T-cell (primary cell): ENCODE data around the gene MMP25. TPM values are rescaled to one million over a fixed set of nuclear protein-coding genes. Genes with fewer than 3 reads are reported as not detected.
A peak's percentile ranks its signal among the peaks of the same experiment; 100 is the strongest.

Source experiments
- ATAC-seq, 4 experiments: fragments of 200-7000 bp in 3 of 4; fragments of 150-1000 bp in 1 of 4; cut with Tn5 transposase; replicated peaks in 1 of 4; 1 replicate in 3 of 4; 2 replicates in 1 of 4; pipeline ENCODE4 v1.10.0; 2021; ENCODE audit warnings: moderate library complexity in 3 of 4, mild to moderate bottlenecking in 2 of 4, moderate number of reproducible peaks in 1 of 4
- CTCF ChIA-PET, 2 donors: fragments of 300-600 bp; sonication (Branson Sonifier 250); formaldehyde crosslinking; loops; one replicate each; lab custom pipeline; 2022; ENCODE audit warnings: antibody characterized with exemption in 2 of 2; lab: Charles Lee
- POLR2A ChIA-PET, 2 donors: fragments of 300-600 bp; sonication (Branson Sonifier 250); formaldehyde crosslinking; loops; one replicate each; lab custom pipeline; 2022; ENCODE audit warnings: antibody characterized with exemption in 2 of 2; lab: Charles Lee
- DNase-seq, 35 experiments: peaks; one replicate each; pipeline versions ENCODE4 v3.0.0 to v3.0.0-alpha.2; 2013 to 2023
- H3K27ac ChIP-seq: one replicate; pipeline ENCODE4 v1.5.1; 2013; ENCODE audit warnings: low read length
- H3K27me3 ChIP-seq, 2 experiments: replicated peaks in 1 of 2; 1 replicate in 1 of 2; 2 replicates in 1 of 2; pipeline versions ENCODE4 v1.6.1 to v1.7.0; 2013; ENCODE audit warnings: low read length in 1 of 2, mixed read lengths in 1 of 2; ENCODE audit not compliant: control insufficient read depth in 2 of 2, insufficient read depth in 2 of 2; ENCODE audit errors: extremely low read depth in 1 of 2
- H3K36me3 ChIP-seq, 2 donors: 1 replicate in 1 of 2; 2 replicates in 1 of 2; pipeline versions ENCODE4 v1.6.1 to v1.7.0; 2013; ENCODE audit warnings: low read length in 1 of 2; ENCODE audit not compliant: control insufficient read depth in 2 of 2, insufficient read depth in 1 of 2; ENCODE audit errors: extremely low read depth in 1 of 2
- H3K4me1 ChIP-seq, 2 experiments: 1 replicate in 1 of 2; 2 replicates in 1 of 2; pipeline versions ENCODE4 v1.6.1 to v1.7.0; 2013; ENCODE audit warnings: low read length in 2 of 2, mixed read lengths in 1 of 2; ENCODE audit not compliant: insufficient read depth in 2 of 2, control insufficient read depth in 1 of 2; ENCODE audit errors: extremely low read depth in 1 of 2
- H3K4me3 ChIP-seq, 2 donors: 1 replicate in 1 of 2; 2 replicates in 1 of 2; pipeline versions ENCODE4 v1.5.1 to v1.7.0; 2013; ENCODE audit warnings: mild to moderate bottlenecking in 2 of 2, low read length in 1 of 2, moderate library complexity in 1 of 2; ENCODE audit not compliant: control insufficient read depth in 1 of 2; ENCODE audit errors: extremely low read depth in 1 of 2
- H3K9me3 ChIP-seq: 2 replicates; pipeline ENCODE4 v1.7.0; 2013
- H3K27ac Mint-ChIP-seq, 2 donors: one replicate each; pipeline ENCODE4 v1.8.0; 2020 to 2021; ENCODE audit warnings: mild to moderate bottlenecking in 2 of 2, mixed read lengths in 2 of 2
- H3K27me3 Mint-ChIP-seq, 2 donors: one replicate each; pipeline ENCODE4 v1.8.0; 2021 to 2022; ENCODE audit warnings: mixed read lengths in 2 of 2
- H3K36me3 Mint-ChIP-seq: one replicate; pipeline ENCODE4 v1.8.0; 2021; ENCODE audit warnings: mixed read lengths
- H3K4me1 Mint-ChIP-seq, 3 donors: one replicate each; pipeline ENCODE4 v1.8.0; 2020 to 2022; ENCODE audit warnings: mixed read lengths in 3 of 3, mild to moderate bottlenecking in 1 of 3
- H3K4me3 Mint-ChIP-seq, 3 donors: one replicate each; pipeline ENCODE4 v1.8.0; 2020 to 2022; ENCODE audit warnings: mild to moderate bottlenecking in 3 of 3, mixed read lengths in 3 of 3, moderate library complexity in 3 of 3
- H3K9me3 Mint-ChIP-seq, 3 donors: one replicate each; pipeline ENCODE4 v1.8.0; 2020 to 2022; ENCODE audit warnings: mixed read lengths in 3 of 3
- WGBS: methylation state at CpG from one replicate; pipeline ENCODE4 v1.1.5; 2013; ENCODE audit warnings: missing lambda C conversion rate; ENCODE audit not compliant: insufficient coverage; 5-methylcytosine and 5-hydroxymethylcytosine counted together
- total RNA-seq, 35 experiments: library from RNA in 6 of 35; stranded (reverse) in 6 of 35; fragments of 120-200 nt in 1 of 35; gene quantifications; one replicate each; pipeline versions ENCODE4 v1.2.1 to v1.2.4 and lab custom pipeline; 2013 to 2026

Gene MMP25, protein sequence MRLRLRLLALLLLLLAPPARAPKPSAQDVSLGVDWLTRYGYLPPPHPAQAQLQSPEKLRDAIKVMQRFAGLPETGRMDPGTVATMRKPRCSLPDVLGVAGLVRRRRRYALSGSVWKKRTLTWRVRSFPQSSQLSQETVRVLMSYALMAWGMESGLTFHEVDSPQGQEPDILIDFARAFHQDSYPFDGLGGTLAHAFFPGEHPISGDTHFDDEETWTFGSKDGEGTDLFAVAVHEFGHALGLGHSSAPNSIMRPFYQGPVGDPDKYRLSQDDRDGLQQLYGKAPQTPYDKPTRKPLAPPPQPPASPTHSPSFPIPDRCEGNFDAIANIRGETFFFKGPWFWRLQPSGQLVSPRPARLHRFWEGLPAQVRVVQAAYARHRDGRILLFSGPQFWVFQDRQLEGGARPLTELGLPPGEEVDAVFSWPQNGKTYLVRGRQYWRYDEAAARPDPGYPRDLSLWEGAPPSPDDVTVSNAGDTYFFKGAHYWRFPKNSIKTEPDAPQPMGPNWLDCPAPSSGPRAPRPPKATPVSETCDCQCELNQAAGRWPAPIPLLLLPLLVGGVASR
- total RNA-seq (1 to 10 TPM; 1.6 to 9.6 (median 4.1) TPM), total RNA-seq (lab: John Stamatoyannopoulos, UW) (0.59 to 7.4 (median 1.5) reads per million in 29 experiments)
- total RNA-seq (2013) = 0.96 TPM

GRCh38 chr16:3045758-3046640 lies at the start of gene MMP25:
Gene MMP25, plus strand, starts transcription at chr16:3046561. Its CDS starts 357 bp downstream, at chr16:3046918.
- H3K4me3 ChIP-seq = peak within 1 kb of the TSS; percentile 42 to 78
- CTCF ChIA-PET = interaction anchor here in 1 of 2 donors (1.6 kb wide), 1 partner anchor 14 kb away, joined by 6 read pairs; no protein-coding TSS in a partner anchor
- no peaks in the 10 kb centered on the region for H3K9me3 Mint-ChIP-seq
- H3K4me1 ChIP-seq = peaks cover 0 to 36% of the 10 kb centered on the region in 2 experiments
- no peak within 1 kb of the TSS for H3K27ac ChIP-seq
- H3K36me3 ChIP-seq = no peaks in the 10 kb centered on the region
- H3K4me1 Mint-ChIP-seq = peaks cover 13 to 33% (median 28%) of the 10 kb centered on the region in 3 donors
- DNase-seq (peak in 1 of 35 experiments; percentile 24), ATAC-seq (peak; percentile 36 to 46 (median 36))
- H3K27me3 Mint-ChIP-seq = peaks cover 18 to 41% of the 10 kb centered on the region in 2 donors
- WGBS = 1% methylated on average over 67 of the region's 86 CpGs
- H3K4me3 Mint-ChIP-seq = peak within 1 kb of the TSS; percentile 73 to 77 (median 76)
- no peaks in the 10 kb centered on the region for H3K9me3 ChIP-seq
- peaks cover 3 to 80% of the 10 kb centered on the region in 2 experiments for H3K27me3 ChIP-seq
- POLR2A ChIA-PET = interaction anchor here in 1 of 2 donors (0.6 kb wide), 1 partner anchor 10 kb away, joined by 5 read pairs; no protein-coding TSS in a partner anchor
- H3K36me3 Mint-ChIP-seq = no peaks in the 10 kb centered on the region
- H3K27ac Mint-ChIP-seq = peak within 1 kb of the TSS in 1 of 2 donors; percentile 67

DNA sequence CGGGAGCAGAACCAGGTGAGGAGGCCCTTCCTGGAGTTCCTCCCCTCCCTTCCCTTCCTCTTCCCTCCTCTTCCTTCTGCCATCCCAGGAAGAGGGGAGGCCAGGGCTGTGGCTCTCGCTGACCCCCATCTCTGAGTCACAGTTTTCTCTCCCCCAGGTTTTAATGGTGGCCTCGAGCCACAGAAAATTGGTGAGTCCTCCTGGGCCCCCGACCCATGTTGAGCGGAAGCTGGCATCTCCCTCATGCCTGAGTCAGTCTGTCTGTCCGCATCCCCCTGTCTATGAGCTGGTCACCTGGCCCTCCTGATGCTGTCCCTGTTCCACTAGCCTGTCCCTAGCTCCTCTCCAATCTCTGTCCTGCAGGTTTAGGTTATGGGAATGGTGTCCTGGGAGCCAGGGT lies 46.4 kb upstream of the MMP25 start:
- Mint-ChIP-seq H3K4me3 (no peak overlapping the region), H3K9me3 (no peaks in the 10 kb centered on the region), H3K4me1 (peaks cover 0 to 4% (median 4%) of the 10 kb centered on the region in 3 donors), H3K27me3 (peaks cover 3 to 11% of the 10 kb centered on the region in 2 donors), H3K36me3 (no peaks in the 10 kb centered on the region), H3K27ac (no peak overlapping the region)
- DNase-seq (no peak), ATAC-seq (no peak)
- H3K27me3 ChIP-seq = peaks cover 0 to 47% of the 10 kb centered on the region in 2 experiments
- POLR2A ChIA-PET = no interaction called here
- no peaks in the 10 kb centered on the region for H3K36me3 ChIP-seq
- no peak overlapping the region for H3K27ac ChIP-seq
- CTCF ChIA-PET = no interaction called here
- H3K4me3 ChIP-seq = no peak overlapping the region
- WGBS = 80% methylated on average over 3 of the region's 6 CpGs
- no peaks in the 10 kb centered on the region for H3K9me3 ChIP-seq
- peaks cover 0 to 7% of the 10 kb centered on the region in 2 experiments for H3K4me1 ChIP-seq

DNA sequence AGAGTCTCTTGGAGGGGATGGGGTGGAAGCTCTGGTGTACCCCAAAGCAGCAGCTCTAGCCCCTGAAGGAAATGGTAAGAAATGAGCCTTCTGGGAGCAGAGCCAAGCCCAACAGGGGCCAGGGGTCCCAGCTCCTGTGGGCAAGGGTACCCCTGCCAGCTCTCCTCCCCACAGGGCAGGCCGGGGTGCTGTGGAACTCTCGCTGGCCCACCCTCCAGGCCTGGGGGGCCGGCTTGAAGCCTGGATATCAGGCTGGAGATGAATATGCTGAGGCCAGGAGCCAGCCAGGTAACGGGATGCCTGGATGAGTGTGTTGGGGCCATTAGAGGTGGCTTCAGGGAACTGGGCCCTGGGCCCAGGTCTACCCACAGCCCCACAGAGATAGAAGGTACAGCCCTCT lies 45.8 kb upstream of the MMP25 start:
- CTCF ChIA-PET = no interaction called here
- POLR2A ChIA-PET = no interaction called here
- 70% methylated on average over 2 of the region's 4 CpGs for whole genome bisulfite sequencing
- Mint-ChIP-seq H3K4me3 (no peak overlapping the region), H3K9me3 (no peaks in the 10 kb centered on the region), H3K36me3 (no peaks in the 10 kb centered on the region), H3K27ac (no peak overlapping the region), H3K4me1 (peaks cover 0 to 5% (median 5%) of the 10 kb centered on the region in 3 donors), H3K27me3 (peaks cover 3 to 13% of the 10 kb centered on the region in 2 donors)
- no peak overlapping the region for H3K27ac ChIP-seq
- H3K4me3 ChIP-seq = no peak overlapping the region
- DNase-seq = no peak
- ATAC-seq = no peak
- no peaks in the 10 kb centered on the region for H3K36me3 ChIP-seq
- H3K9me3 ChIP-seq = no peaks in the 10 kb centered on the region
- H3K27me3 ChIP-seq = peaks cover 0 to 49% of the 10 kb centered on the region in 2 experiments
- H3K4me1 ChIP-seq = peaks cover 0 to 9% of the 10 kb centered on the region in 2 experiments

DNA sequence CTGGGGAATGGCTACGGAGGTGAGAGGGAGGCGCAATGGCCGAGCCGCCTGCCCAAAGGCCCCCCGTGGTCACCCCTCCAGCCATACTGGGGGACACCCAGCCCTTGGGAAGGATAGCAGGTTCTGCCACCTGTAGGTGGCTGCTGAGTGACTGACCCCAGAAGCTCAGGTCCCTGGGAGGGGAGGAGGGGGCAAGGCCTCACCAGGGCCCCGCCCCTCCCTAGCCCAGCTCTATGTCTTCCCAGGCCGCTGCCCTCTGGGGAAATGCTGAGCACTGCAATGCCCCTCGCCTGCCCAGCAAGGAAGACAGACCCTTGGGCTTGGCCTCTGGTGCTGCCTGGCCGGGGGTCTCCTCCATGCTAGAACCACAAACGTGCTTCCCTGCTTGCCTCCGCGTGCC lies 45.0 kb upstream of the MMP25 start:
- CTCF ChIA-PET = no interaction called here
- no peak for ATAC-seq
- H3K27me3 Mint-ChIP-seq = peaks cover 3 to 13% of the 10 kb centered on the region in 2 donors
- H3K4me1 Mint-ChIP-seq = peaks cover 0 to 5% (median 5%) of the 10 kb centered on the region in 3 donors
- no peaks in the 10 kb centered on the region for H3K9me3 ChIP-seq
- no peak for DNase-seq
- no peak overlapping the region for H3K4me3 Mint-ChIP-seq
- 68% methylated on average over 9 of the region's 12 CpGs for WGBS
- no peaks in the 10 kb centered on the region for H3K9me3 Mint-ChIP-seq
- H3K4me1 ChIP-seq = peaks cover 0 to 9% of the 10 kb centered on the region in 2 experiments
- H3K27me3 ChIP-seq = peaks cover 0 to 54% of the 10 kb centered on the region in 2 experiments
- no peak overlapping the region for H3K27ac ChIP-seq
- no peak overlapping the region for H3K4me3 ChIP-seq
- H3K27ac Mint-ChIP-seq = no peak overlapping the region
- H3K36me3 Mint-ChIP-seq = no peaks in the 10 kb centered on the region
- H3K36me3 ChIP-seq = no peaks in the 10 kb centered on the region
- POLR2A ChIA-PET = interaction anchor here in 1 of 2 donors (0.6 kb wide), 1 partner anchor 155 kb away, joined by 3 read pairs; no protein-coding TSS in a partner anchor

- ChIA-PET POLR2A (interaction anchor here in 1 of 2 donors (0.5 kb wide), 1 partner anchor 18 kb away, joined by 3 read pairs; no protein-coding TSS in a partner anchor), CTCF (interaction anchor here (0.6 to 1.6 kb wide), 9 partner anchors 19 to 177 kb away, joined by 3 to 29 read pairs (median 3); no protein-coding TSS in a partner anchor)
- no peaks in the 10 kb centered on the region for H3K36me3 Mint-ChIP-seq
- DNase-seq (peak; percentile 82 to 98 (median 95)), ATAC-seq (peak; percentile 97 to 99 (median 98))
- H3K27ac Mint-ChIP-seq = no peak overlapping the region
- no peaks in the 10 kb centered on the region for H3K9me3 Mint-ChIP-seq
- no peak overlapping the region for H3K27ac ChIP-seq
- no peaks in the 10 kb centered on the region for H3K9me3 ChIP-seq
- H3K4me3 Mint-ChIP-seq = peak overlapping the region; percentile 60 to 75 (median 72)
- H3K27me3 ChIP-seq = peaks cover 0 to 52% of the 10 kb centered on the region in 2 experiments
- H3K36me3 ChIP-seq = no peaks in the 10 kb centered on the region
- peaks cover 19 to 30% of the 10 kb centered on the region in 2 experiments for H3K4me1 ChIP-seq
- H3K4me1 Mint-ChIP-seq = peaks cover 21 to 28% (median 28%) of the 10 kb centered on the region in 3 donors
- WGBS = 7% methylated on average over 51 of the region's 58 CpGs
- H3K27me3 Mint-ChIP-seq = peaks cover 3 to 20% of the 10 kb centered on the region in 2 donors
- no peak overlapping the region for H3K4me3 ChIP-seq
These were observed 42.6 kb upstream of the MMP25 start for GRCh38 chr16:3003582-3004270.
